ENCODE measurements around the gene ANKLE1.

Gene ANKLE1

GRCh38 chr19:17282488-17283125 is 906 bp downstream of the ANKLE1 start:
- peak; percentile 91 for TF ChIP-seq CTCF (IDR thresholded peaks at IDR 0.05; ENCODE audit: control insufficient read depth, insufficient read depth, low read depth, low read length, missing control alignments)
- no peak for DNase-seq (ENCODE audit: low read depth)
- peak overlapping the region; percentile 31 for H3K4me3 ChIP-seq (ENCODE audit: control insufficient read depth, low read depth, low read length)

GRCh38 chr19:17283504-17283996 is 1.8 kb downstream of the ANKLE1 start:
- no peak overlapping the region for H3K4me3 ChIP-seq (ENCODE audit: control insufficient read depth, low read depth, low read length)
- no peak for DNase-seq (ENCODE audit: low read depth)
- TF ChIP-seq CTCF (IDR thresholded peaks at IDR 0.05; ENCODE audit: control insufficient read depth, insufficient read depth, low read depth, low read length, missing control alignments) = no peak

- TF ChIP-seq CTCF (IDR thresholded peaks at IDR 0.05; ENCODE audit: control insufficient read depth, insufficient read depth, low read depth, low read length, missing control alignments) = no peak
- H3K4me3 ChIP-seq (ENCODE audit: control insufficient read depth, low read depth, low read length) = no peak overlapping the region
- no peak for DNase-seq (ENCODE audit: low read depth)
Observed at GRCh38 chr19:17285415-17286135, 3.9 kb downstream of the ANKLE1 start.

- DNase-seq (ENCODE audit: low read depth) = no peak
- no peak for TF ChIP-seq CTCF (IDR thresholded peaks at IDR 0.05; ENCODE audit: control insufficient read depth, insufficient read depth, low read depth, low read length, missing control alignments)
- H3K4me3 ChIP-seq (ENCODE audit: control insufficient read depth, low read depth, low read length) = no peak overlapping the region
Observed at GRCh38 chr19:17286263-17286662, 4.6 kb downstream of the ANKLE1 start.

GRCh38 chr19:17286752-17287151 is 5.1 kb downstream of the ANKLE1 start:
- no peak for TF ChIP-seq CTCF (IDR thresholded peaks at IDR 0.05; ENCODE audit: control insufficient read depth, insufficient read depth, low read depth, low read length, missing control alignments)
- no peak for DNase-seq (ENCODE audit: low read depth)
- H3K4me3 ChIP-seq (ENCODE audit: control insufficient read depth, low read depth, low read length) = no peak overlapping the region

GRCh38 chr19:17289489-17289888 is 7.8 kb downstream of the ANKLE1 start:
- peak overlapping the region; percentile 5; the same call in 1 of the 2 replicates for H3K4me3 ChIP-seq (ENCODE audit: control insufficient read depth, low read depth, low read length)
- DNase-seq (ENCODE audit: low read depth) = peak; percentile 61
- TF ChIP-seq CTCF (IDR thresholded peaks at IDR 0.05; ENCODE audit: control insufficient read depth, insufficient read depth, low read depth, low read length, missing control alignments) = no peak
